ENCODE results near the gene SENP2. TPM values are rescaled to one million over a fixed set of nuclear protein-coding genes. Genes with fewer than 3 reads are reported as not detected.

The SENP2 gene
- total RNA-seq, 3 donors from 2014 or later (not counting 1 experiment from before 2014, with no cell fraction given), result 57.8 to 59.8 (median 58.7) TPM

DNA sequence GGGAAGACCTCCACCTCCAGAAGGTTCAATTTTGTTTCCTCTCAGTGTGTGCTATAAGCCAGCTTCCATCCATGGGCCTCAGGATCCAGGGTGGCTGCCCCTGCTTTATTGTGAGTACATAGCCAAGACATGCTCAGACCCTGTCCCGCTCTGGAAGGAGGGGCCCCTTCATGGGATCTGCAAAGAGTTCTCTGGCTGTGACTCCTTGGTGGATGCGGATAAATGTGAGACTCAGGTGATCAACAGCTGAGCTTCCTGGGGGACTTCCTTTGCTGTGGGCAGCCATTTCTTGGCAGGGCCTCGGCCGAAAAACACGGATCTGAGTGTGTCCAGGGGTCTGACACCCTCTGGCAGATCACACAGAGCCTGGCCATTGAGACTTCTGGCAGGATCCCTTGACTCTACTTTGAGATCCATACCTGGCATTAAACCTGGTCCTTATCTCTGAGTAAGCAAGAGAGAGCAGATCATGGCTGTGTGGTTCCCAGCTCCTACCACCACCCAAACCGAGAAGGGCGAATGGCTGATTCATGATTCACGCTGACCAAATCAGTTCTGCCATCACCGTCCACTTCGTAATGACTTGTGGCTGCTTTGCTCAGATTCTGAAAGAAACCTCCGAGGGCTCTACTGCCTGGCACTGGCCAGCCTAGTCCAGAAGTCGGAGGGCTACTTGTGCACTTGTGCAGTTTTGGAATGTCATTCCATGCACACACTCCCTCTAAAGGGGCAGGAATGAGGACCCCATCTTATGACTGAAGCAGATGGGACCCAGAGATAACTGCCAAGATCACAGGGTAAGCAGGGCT lies 68.1 kb downstream of the SENP2 start:
- 92% methylated on average over 12 of the region's 12 CpGs for WGBS (ENCODE audit: insufficient coverage)
- Histone ChIP-seq H3K27me3 (ENCODE audit: control insufficient read depth, insufficient read depth, low read length) (no peaks in the 10 kb centered on the region), H3K9me3 (ENCODE audit: control insufficient read depth, insufficient read depth, low read length) (no peaks in the 10 kb centered on the region), H3K27ac (ENCODE audit: low read length) (no peak overlapping the region), H3K36me3 (ENCODE audit: control insufficient read depth, insufficient read depth, low read length) (no peaks in the 10 kb centered on the region), H3K4me3 (ENCODE audit: low read length) (no peak overlapping the region), H3K4me1 (ENCODE audit: control insufficient read depth, insufficient read depth, low read length) (no peaks in the 10 kb centered on the region)
- Mint-ChIP-seq H3K36me3 (no peaks in the 10 kb centered on the region), H3K4me3 (no peak overlapping the region), H3K27me3 (ENCODE audit: low read depth in 2 of 2) (no peaks in the 10 kb centered on the region), H3K9me3 (no peaks in the 10 kb centered on the region), H3K4me1 (peaks cover 0 to 13% of the 10 kb centered on the region in 2 donors), H3K27ac (no peak overlapping the region)
- TF ChIP-seq CTCF (IDR thresholded peaks at IDR 0.05), result no peak
- DNase-seq (no peak), ATAC-seq (no peak)
- intact Hi-C loops (cut with micrococcal nuclease), result no loop called here

- DNase-seq (no peak), ATAC-seq (no peak)
- Histone ChIP-seq H3K4me3 (ENCODE audit: low read length) (no peak overlapping the region), H3K9me3 (ENCODE audit: control insufficient read depth, insufficient read depth, low read length) (no peaks in the 10 kb centered on the region), H3K4me1 (ENCODE audit: control insufficient read depth, insufficient read depth, low read length) (no peaks in the 10 kb centered on the region), H3K27ac (ENCODE audit: low read length) (no peak overlapping the region), H3K27me3 (ENCODE audit: control insufficient read depth, insufficient read depth, low read length) (no peaks in the 10 kb centered on the region), H3K36me3 (ENCODE audit: control insufficient read depth, insufficient read depth, low read length) (no peaks in the 10 kb centered on the region)
- no peak overlapping the region for H3K4me3 Mint-ChIP-seq
- H3K9me3 Mint-ChIP-seq, result no peaks in the 10 kb centered on the region
- H3K36me3 Mint-ChIP-seq, result no peaks in the 10 kb centered on the region
- H3K4me1 Mint-ChIP-seq, result peaks cover 0 to 15% of the 10 kb centered on the region in 2 donors
- H3K27me3 Mint-ChIP-seq (ENCODE audit: low read depth in 2 of 2), result no peaks in the 10 kb centered on the region
- H3K27ac Mint-ChIP-seq, result no peak overlapping the region
- intact Hi-C loops (cut with micrococcal nuclease), result no loop called here
- TF ChIP-seq CTCF (IDR thresholded peaks at IDR 0.05), result no peak
- WGBS (ENCODE audit: insufficient coverage), result 73% methylated on average over 2 of the region's 2 CpGs
These were observed 68.7 kb downstream of the SENP2 start for GRCh38 chr3:185654758-185655145.

- no peak for TF ChIP-seq CTCF (IDR thresholded peaks at IDR 0.05)
- H3K36me3 Mint-ChIP-seq, result no peaks in the 10 kb centered on the region
- ATAC-seq, result no peak
- peaks cover 5% of the 10 kb centered on the region for H3K4me1 ChIP-seq (ENCODE audit: control insufficient read depth, insufficient read depth, low read length)
- no peaks in the 10 kb centered on the region for H3K27me3 ChIP-seq (ENCODE audit: control insufficient read depth, insufficient read depth, low read length)
- H3K36me3 ChIP-seq (ENCODE audit: control insufficient read depth, insufficient read depth, low read length), result no peaks in the 10 kb centered on the region
- no peak overlapping the region for H3K27ac Mint-ChIP-seq
- peaks cover 7 to 25% of the 10 kb centered on the region in 2 donors for H3K4me1 Mint-ChIP-seq
- no peak for DNase-seq
- intact Hi-C loops (cut with micrococcal nuclease), result no loop called here
- H3K9me3 Mint-ChIP-seq, result no peaks in the 10 kb centered on the region
- H3K4me3 Mint-ChIP-seq, result no peak overlapping the region
- no peak overlapping the region for H3K27ac ChIP-seq (ENCODE audit: low read length)
- H3K27me3 Mint-ChIP-seq (ENCODE audit: low read depth in 2 of 2), result no peaks in the 10 kb centered on the region
- no peak overlapping the region for H3K4me3 ChIP-seq (ENCODE audit: low read length)
- 89% methylated on average over 10 of the region's 12 CpGs for WGBS (ENCODE audit: insufficient coverage)
- H3K9me3 ChIP-seq (ENCODE audit: control insufficient read depth, insufficient read depth, low read length), result no peaks in the 10 kb centered on the region
These were observed 69.6 kb downstream of the SENP2 start for GRCh38 chr3:185655426-185656320.

Measured in natural killer cell (primary cell).